GM12878 (cell line): ENCODE data around the gene COL27A1. TPM values are rescaled to one million over a fixed set of nuclear protein-coding genes. Genes with fewer than 3 reads are reported as not detected.

Experiments used
- ATAC-seq: fragments of 200-7000 bp; cut with Tn5 transposase; 3 replicates; pipeline ENCODE4 v1.9.1; 2020; ENCODE audit warnings: mild to moderate bottlenecking, moderate library complexity
- BruUV-seq: library from RNA; stranded (reverse); fragments of 400-500 nt; replicated peaks from 2 replicates; lab custom pipeline; 2021; lab: Mats Ljungman, UMichigan
- CTCF ChIA-PET: fragments of 300-600 bp; sonication (Branson Sonifier 250); formaldehyde crosslinking; extraction: SDS; loops from one replicate; lab custom pipeline; 2021; ENCODE audit warnings: inconsistent platforms; lab: Yijun Ruan, JAX
- POLR2A ChIA-PET: fragments of 350-600 bp; formaldehyde crosslinking; extraction: SDS; loops from one replicate; lab custom pipeline; 2021; ENCODE audit warnings: inconsistent platforms; lab: Charles Lee
- RAD21 ChIA-PET: fragments of 300-600 bp; sonication (Branson Sonifier 250); formaldehyde crosslinking; loops from one replicate; lab custom pipeline; 2023; ENCODE audit warnings: antibody characterized with exemption; ENCODE audit not compliant: unreplicated experiment; lab: Charles Lee
- SMC1A ChIA-PET: fragments of 300-600 bp; sonication (Branson Sonifier 250); formaldehyde crosslinking; loops from one replicate; lab custom pipeline; 2023; ENCODE audit not compliant: unreplicated experiment, uncharacterized antibody; lab: Charles Lee
- DNase-seq: peaks from one replicate; pipeline ENCODE4 v3.0.0-alpha.2; 2011; ENCODE audit warnings: low read depth, low spot score
- FAIRE-seq: peaks from 3 replicates; lab custom pipeline; 2011; peaks lifted over from hg19 to GRCh38; lab: Jason Lieb, UNC
- H2AFZ ChIP-seq: 2 replicates; pipeline ENCODE4 v1.6.0; 2011; ENCODE audit warnings: low read depth, low read length, control low read depth; ENCODE audit not compliant: control insufficient read depth
- H3K27ac ChIP-seq: 2 replicates; pipeline ENCODE4 v1.5.1; 2011; ENCODE audit warnings: control low read depth; ENCODE audit not compliant: control insufficient read depth, insufficient read depth
- H3K27me3 ChIP-seq, 2 experiments: replicated peaks in 1 of 2; 2 replicates each; pipeline versions ENCODE4 v1.6.0 to v1.6.1; 2011; ENCODE audit warnings: low read length in 1 of 2; ENCODE audit not compliant: control insufficient read depth in 2 of 2, insufficient read depth in 2 of 2
- H3K36me3 ChIP-seq, 2 experiments: 2 replicates each; pipeline ENCODE4 v1.5.1; 2011; ENCODE audit warnings: low read length in 1 of 2; ENCODE audit not compliant: control insufficient read depth in 2 of 2, insufficient read depth in 2 of 2
- H3K4me1 ChIP-seq: 2 replicates; pipeline ENCODE4 v1.6.1; 2011; ENCODE audit warnings: mild to moderate bottlenecking, low read length, moderate library complexity, mixed read lengths; ENCODE audit not compliant: control insufficient read depth, insufficient read depth
- H3K4me2 ChIP-seq: 2 replicates; pipeline ENCODE4 v1.6.0; 2011; ENCODE audit warnings: control low read depth; ENCODE audit not compliant: control insufficient read depth, insufficient read depth
- H3K4me3 ChIP-seq: fragments of 200-600 bp; sonication (generic); 2 replicates; pipeline ENCODE4 v1.5.1; 2016
- H3K79me2 ChIP-seq: 2 replicates; pipeline ENCODE4 v1.6.0; 2011; ENCODE audit warnings: low read length; ENCODE audit not compliant: control insufficient read depth, insufficient read depth
- H3K9ac ChIP-seq: 2 replicates; pipeline ENCODE4 v1.8.0; 2011; ENCODE audit warnings: low read length, control low read depth, mixed read lengths; ENCODE audit not compliant: control insufficient read depth, insufficient read depth
- H3K9me3 ChIP-seq: replicated peaks from 3 replicates; pipeline ENCODE4 v1.5.1; 2011; ENCODE audit warnings: mild to moderate bottlenecking, low read length; ENCODE audit not compliant: control insufficient read depth, insufficient read depth
- H4K20me1 ChIP-seq: 2 replicates; pipeline ENCODE4 v1.6.0; 2011; ENCODE audit not compliant: control insufficient read depth, insufficient read depth
- BHLHE40 ChIP-seq, 2 experiments: fragments of 450-650 bp in 1 of 2; IDR thresholded peaks; 2 replicates each; pipeline ENCODE4 v1.6.1; 2011 to 2017; ENCODE audit warnings: low read depth in 2 of 2, borderline replicate concordance in 1 of 2, improper control_type of control experiment in 1 of 2, low read length in 1 of 2, mild to moderate bottlenecking in 1 of 2
- CUX1 ChIP-seq: IDR thresholded peaks from 2 replicates; pipeline ENCODE4 v1.6.1; 2012; ENCODE audit warnings: improper control_type of control experiment, low read depth, low read length; ENCODE audit not compliant: insufficient replicate concordance
- JUND ChIP-seq: IDR thresholded peaks from 2 replicates; pipeline ENCODE4 v1.6.1; 2012; ENCODE audit warnings: low read depth, mild to moderate bottlenecking, low read length, improper control_type of control experiment, moderate library complexity
- SMAD5 ChIP-seq: IDR thresholded peaks from 2 replicates; pipeline ENCODE4 v1.6.1; 2016; ENCODE audit warnings: antibody characterized with exemption, low read depth
- WGBS: methylation state at CpG from one replicate; pipeline ENCODE4 v1.1.6; 2016; ENCODE audit warnings: low lambda C conversion rate; ENCODE audit not compliant: insufficient replicate concordance, insufficient coverage; ENCODE audit errors: missing lambda C conversion rate; 5-methylcytosine and 5-hydroxymethylcytosine counted together
- in situ Hi-C: fragments of 300-500 bp; cut with MboI; formaldehyde crosslinking; loops from 9 replicates; pipeline ENCODE4 v1.14.3; 2018; ENCODE audit warnings: mixed read lengths
- intact Hi-C: fragments of 100-400 bp; cut with micrococcal nuclease; formaldehyde crosslinking; loops from one replicate; pipeline ENCODE4 v1.14.2; 2022; ENCODE audit not compliant: unreplicated experiment
- polyA plus RNA-seq, 11 experiments: library from polyadenylated mRNA; depleted of rRNA in 4 of 11; unstranded in 6 of 11; stranded (reverse) in 5 of 11; fragments of >200 nt; fragmentation: Nextera tagmentation in 4 of 11; fragmentation: Illumina TruSeq in 1 of 11; extraction: Ambion mirVana in 4 of 11; extraction: Trizol in 1 of 11; gene quantifications; 1 replicate in 1 of 11; 2 replicates in 10 of 11; pipeline versions ENCODE4 v1.2.1 to v1.2.3, GENCODE V29; 2011 to 2016; ENCODE audit warnings: inconsistent platforms in 2 of 11, missing spikeins in 2 of 11, low read depth in 1 of 11
- total RNA-seq, 4 experiments: library from RNA; depleted of rRNA in 3 of 4; stranded (reverse); fragments of >200 nt in 3 of 4; fragmentation: Illumina TruSeq in 1 of 4; extraction: Trizol in 1 of 4; gene quantifications; 2 replicates each; pipeline versions ENCODE4 v1.2.1 to v1.2.3, GENCODE V29; 2013 to 2021

Gene COL27A1
- total and polyA plus RNA-seq, 10 of the 15 experiments (the other 5 are each of a cell fraction or from before 2014, with no cell fraction given), result 0.10 TPM; not detected in 9

- TF ChIP-seq CUX1, result no peak
- TF ChIP-seq, all 136 proteins: peak for 0
Measured at GRCh38 chr9:114149765-114150340, 5.5 kb upstream of the COL27A1 start (continued).

GRCh38 chr9:114150608-114151007 is 4.7 kb upstream of the COL27A1 start:
- no peaks in the 10 kb centered on the region for H3K9me3 ChIP-seq
- FAIRE-seq (no peak), DNase-seq (no peak), ATAC-seq (no peak)
- H3K4me3 ChIP-seq, result no peak overlapping the region
- in situ Hi-C loops (loop anchor here (10.0 kb wide), 1 partner anchor 134 kb away; no protein-coding TSS in a partner anchor), intact Hi-C loops (no loop called here)
- no peaks in the 10 kb centered on the region for H3K79me2 ChIP-seq
- SMC1A ChIA-PET, result no interaction called here
- RAD21 ChIA-PET, result no interaction called here
- peaks cover 8 to 10% of the 10 kb centered on the region in 2 experiments; a peak in 2 of 4 replicates for H3K27me3 ChIP-seq
- 43% methylated on average over 8 of the region's 8 CpGs for WGBS
- H3K9ac ChIP-seq, result no peak overlapping the region
- no peaks in the 10 kb centered on the region for H3K36me3 ChIP-seq
- POLR2A ChIA-PET, result no interaction called here
- H3K4me1 ChIP-seq, result no peaks in the 10 kb centered on the region
- no peak overlapping the region for H3K27ac ChIP-seq
- no peaks in the 10 kb centered on the region for H4K20me1 ChIP-seq
- BruUV-seq, result no TSS peak
- no peak overlapping the region for H3K4me2 ChIP-seq
- CTCF ChIA-PET, result no interaction called here
- TF ChIP-seq BHLHE40 (IDR thresholded peaks at IDR 0.05; ENCODE audit: borderline replicate concordance in 1 of 2, low read depth in 2 of 2, low read length in 1 of 2), result no peak
- TF ChIP-seq JUND, result no peak
- no peak for TF ChIP-seq SMAD5
- no peak overlapping the region for H2AFZ ChIP-seq
